Measurements from ENCODE around the gene TMEM150A. TPM values are rescaled to one million over a fixed set of nuclear protein-coding genes. Genes with fewer than 3 reads are reported as not detected.
"Not testable (repeated sequence)": the region's sequence is repeated elsewhere in the genome, so short reads cannot be mapped to it uniquely, and the experiment has no call there.

Gene TMEM150A
- total and polyA plus RNA-seq, 10 donors: 9.4 to 18.8 (median 11.3) TPM

DNA sequence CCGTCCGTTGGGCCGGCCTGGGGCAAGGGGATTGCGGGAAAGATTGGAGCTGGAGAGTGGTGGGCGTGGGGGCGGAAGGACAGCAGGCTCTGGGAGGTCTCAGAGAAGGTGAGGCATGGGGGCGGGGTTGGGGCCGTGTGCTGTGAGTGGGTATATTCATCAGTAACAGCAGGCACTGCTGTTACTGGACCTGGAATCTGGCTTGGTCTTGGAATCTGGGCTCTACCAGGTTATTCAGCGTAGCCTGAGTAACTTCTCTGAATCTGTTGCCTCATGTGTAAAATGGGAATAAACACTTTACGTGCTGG is 6.5 kb downstream of the TMEM150A start:
- H3K27me3 ChIP-seq (replicated peaks in 1 of 7): no peaks in the 10 kb centered on the region
- H3K36me3 ChIP-seq: peaks cover 0 to 57% (median 23%) of the 10 kb centered on the region in 6 donors
- H3K9me3 ChIP-seq: no peaks in the 10 kb centered on the region
- 2 to 6% (median 4%) methylated on average over 10 of the region's 10 CpGs for WGBS, 5 donors
- TF ChIP-seq, protein P1, sequence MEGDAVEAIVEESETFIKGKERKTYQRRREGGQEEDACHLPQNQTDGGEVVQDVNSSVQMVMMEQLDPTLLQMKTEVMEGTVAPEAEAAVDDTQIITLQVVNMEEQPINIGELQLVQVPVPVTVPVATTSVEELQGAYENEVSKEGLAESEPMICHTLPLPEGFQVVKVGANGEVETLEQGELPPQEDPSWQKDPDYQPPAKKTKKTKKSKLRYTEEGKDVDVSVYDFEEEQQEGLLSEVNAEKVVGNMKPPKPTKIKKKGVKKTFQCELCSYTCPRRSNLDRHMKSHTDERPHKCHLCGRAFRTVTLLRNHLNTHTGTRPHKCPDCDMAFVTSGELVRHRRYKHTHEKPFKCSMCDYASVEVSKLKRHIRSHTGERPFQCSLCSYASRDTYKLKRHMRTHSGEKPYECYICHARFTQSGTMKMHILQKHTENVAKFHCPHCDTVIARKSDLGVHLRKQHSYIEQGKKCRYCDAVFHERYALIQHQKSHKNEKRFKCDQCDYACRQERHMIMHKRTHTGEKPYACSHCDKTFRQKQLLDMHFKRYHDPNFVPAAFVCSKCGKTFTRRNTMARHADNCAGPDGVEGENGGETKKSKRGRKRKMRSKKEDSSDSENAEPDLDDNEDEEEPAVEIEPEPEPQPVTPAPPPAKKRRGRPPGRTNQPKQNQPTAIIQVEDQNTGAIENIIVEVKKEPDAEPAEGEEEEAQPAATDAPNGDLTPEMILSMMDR (IDR thresholded peaks at IDR 0.05 in 8 of 11, conservative IDR thresholded peaks at IDR 0.05 in 3 of 11): no peak
- TF ChIP-seq POLR2A (IDR thresholded peaks at IDR 0.05): no peak
- TF ChIP-seq POLR2AphosphoS5 (IDR thresholded peaks at IDR 0.05): no peak
- peaks cover 23 to 92% (median 43%) of the 10 kb centered on the region in 6 donors for H3K4me1 ChIP-seq
- intact Hi-C loops (cut with DNase I; ENCODE audit: low total_unique reads): no loop called here
- no peak for DNase-seq
- H3K4me3 ChIP-seq: peak overlapping the region; percentile 59 to 86 (median 77)
- peak overlapping the region; percentile 84 to 97 (median 94) for H3K27ac ChIP-seq

DNA sequence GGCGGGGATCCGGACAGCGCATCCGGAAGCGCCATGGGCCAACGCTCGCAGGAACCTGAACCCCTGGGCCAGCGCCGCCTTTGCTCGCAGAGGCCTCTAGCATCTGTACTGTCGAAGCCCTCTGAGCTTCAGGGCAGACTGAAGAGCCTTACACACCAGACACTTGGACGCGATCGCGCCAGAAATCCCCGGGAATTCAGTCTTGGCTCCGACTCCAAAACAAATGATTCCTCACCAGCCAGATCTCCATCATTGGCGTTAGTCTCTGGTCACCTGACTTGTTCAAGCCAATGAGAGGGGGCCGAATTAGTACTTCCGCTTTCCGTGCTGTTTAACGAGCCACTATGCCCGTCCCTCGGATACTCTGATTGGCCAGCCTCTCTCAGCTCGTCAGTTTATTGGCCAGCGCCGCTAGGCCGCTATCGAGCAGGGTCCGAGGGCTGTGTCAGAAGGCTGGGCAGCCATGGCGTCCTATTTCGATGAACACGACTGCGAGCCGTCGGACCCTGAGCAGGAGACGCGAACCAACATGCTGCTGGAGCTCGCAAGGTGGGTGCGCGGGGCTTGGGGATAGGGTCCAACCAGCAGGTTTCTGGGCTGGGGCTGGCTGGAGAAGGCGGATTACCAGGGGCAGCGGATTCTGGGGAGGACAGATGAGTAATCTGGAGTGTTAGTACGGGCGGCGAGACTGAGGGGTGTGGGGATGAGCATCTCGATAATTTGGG is 7.0 kb downstream of the TMEM150A start, which contains the start of gene RNF181:
TSS of gene RNF181 (plus strand) at position 445 of the 725 bp plus-strand sequence. CDS start at position 464, 19 bp downstream.
- peak; percentile 97 for DNase-seq
- Histone ChIP-seq H3K9me3 (no peaks in the 10 kb centered on the region), H3K27ac (peak within 1 kb of the TSS; percentile 84 to 97 (median 94)), H3K36me3 (peaks cover 0 to 52% (median 23%) of the 10 kb centered on the region in 6 donors), H3K4me3 (peak within 1 kb of the TSS; percentile 59 to 86 (median 77)), H3K27me3 (replicated peaks in 1 of 7) (no peaks in the 10 kb centered on the region), H3K4me1 (peaks cover 25 to 94% (median 45%) of the 10 kb centered on the region in 6 donors)
- WGBS, 5 donors: 0 to 1% (median 0%) methylated on average over 22 to 47 of the region's 47 CpGs
- peak; percentile 9 to 74 (median 61) for TF ChIP-seq POLR2A (IDR thresholded peaks at IDR 0.05)
- peak; percentile 96 to 98 (median 97) for TF ChIP-seq POLR2AphosphoS5 (IDR thresholded peaks at IDR 0.05)
- TF ChIP-seq, protein P1 (IDR thresholded peaks at IDR 0.05 in 8 of 11, conservative IDR thresholded peaks at IDR 0.05 in 3 of 11): peak in 1 of 11 experiments; percentile 26
- intact Hi-C loops (cut with DNase I; ENCODE audit: low total_unique reads): no loop called here

DNA sequence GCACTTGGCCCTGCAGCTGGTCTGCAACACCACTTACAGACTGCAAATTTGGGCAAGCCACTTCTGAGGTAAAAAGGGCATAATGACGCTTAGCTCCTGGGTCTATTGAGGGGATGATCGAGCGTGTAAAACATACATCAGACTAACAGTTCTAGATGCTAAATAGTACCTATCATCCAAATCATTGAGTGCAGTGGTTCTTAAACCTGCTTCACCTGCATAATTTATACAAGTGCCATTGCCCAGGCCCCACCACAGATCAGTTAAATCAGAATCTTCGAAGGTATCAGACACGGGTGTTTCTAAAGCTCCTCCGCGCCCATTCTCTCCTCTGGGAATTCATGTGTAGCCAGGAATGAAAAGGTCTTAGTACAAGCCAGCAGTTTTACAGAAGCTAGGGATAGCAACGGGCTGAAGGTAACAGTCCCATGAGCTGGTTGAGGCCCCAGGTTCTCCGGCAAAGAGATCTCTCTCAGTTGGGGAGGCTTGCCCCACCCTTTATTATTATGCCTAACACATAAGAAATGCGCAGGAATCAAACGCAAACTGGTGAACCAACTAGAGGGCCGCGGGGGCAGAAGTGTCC is 7.7 kb downstream of the TMEM150A start:
- H3K36me3 ChIP-seq: peaks cover 0 to 46% (median 23%) of the 10 kb centered on the region in 6 donors
- intact Hi-C loops (cut with DNase I; ENCODE audit: low total_unique reads): no loop called here
- no peaks in the 10 kb centered on the region for H3K27me3 ChIP-seq (replicated peaks in 1 of 7)
- H3K4me3 ChIP-seq: peak overlapping the region; percentile 59 to 86 (median 77)
- peak overlapping the region; percentile 84 to 97 (median 94) for H3K27ac ChIP-seq
- H3K9me3 ChIP-seq: no peaks in the 10 kb centered on the region
- TF ChIP-seq POLR2A (IDR thresholded peaks at IDR 0.05) (no peak), POLR2AphosphoS5 (IDR thresholded peaks at IDR 0.05) (no peak)
- TF ChIP-seq, protein P1 (IDR thresholded peaks at IDR 0.05 in 8 of 11, conservative IDR thresholded peaks at IDR 0.05 in 3 of 11): no peak
- DNase-seq: no peak
- peaks cover 32 to 95% (median 50%) of the 10 kb centered on the region in 6 donors for H3K4me1 ChIP-seq
- 23 to 34% (median 25%) methylated on average over 9 to 13 of the region's 13 CpGs for WGBS, 5 donors

DNA sequence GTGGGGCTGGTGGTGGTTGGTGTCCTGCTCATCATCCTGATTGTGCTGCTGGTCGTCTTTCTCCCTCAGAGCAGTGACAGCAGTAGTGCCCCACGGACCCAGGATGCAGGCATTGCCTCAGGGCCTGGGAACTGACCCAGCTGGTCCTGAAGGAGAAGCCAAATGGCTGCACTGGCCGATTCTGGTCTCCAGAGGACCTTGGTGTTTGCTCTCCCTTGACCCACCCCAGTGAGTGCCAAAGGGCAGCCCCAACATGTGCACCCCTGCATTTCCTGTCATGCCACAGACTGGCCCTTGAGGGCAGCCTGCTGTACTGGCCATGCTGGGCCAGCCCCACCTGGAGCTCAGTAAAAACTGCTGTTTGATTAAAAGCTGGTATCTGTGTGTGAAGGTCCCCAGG is 9.5 kb downstream of the TMEM150A start:
- DNase-seq: no peak
- WGBS, 5 donors: 70 to 93% (median 87%) methylated on average over 2 to 3 of the region's 3 CpGs
- TF ChIP-seq, protein P1 (IDR thresholded peaks at IDR 0.05 in 8 of 11, conservative IDR thresholded peaks at IDR 0.05 in 3 of 11): no peak
- TF ChIP-seq POLR2AphosphoS5 (IDR thresholded peaks at IDR 0.05): no peak
- TF ChIP-seq POLR2A (IDR thresholded peaks at IDR 0.05): no peak
- no peaks in the 10 kb centered on the region for H3K27me3 ChIP-seq (replicated peaks in 1 of 7)
- no peak overlapping the region for H3K4me3 ChIP-seq
- H3K9me3 ChIP-seq: no peaks in the 10 kb centered on the region
- peaks cover 0 to 28% (median 11%) of the 10 kb centered on the region in 6 donors for H3K36me3 ChIP-seq
- intact Hi-C loops (cut with DNase I; ENCODE audit: low total_unique reads): no loop called here
- H3K27ac ChIP-seq: no peak overlapping the region
- H3K4me1 ChIP-seq: peaks cover 39 to 95% (median 63%) of the 10 kb centered on the region in 6 donors

DNA sequence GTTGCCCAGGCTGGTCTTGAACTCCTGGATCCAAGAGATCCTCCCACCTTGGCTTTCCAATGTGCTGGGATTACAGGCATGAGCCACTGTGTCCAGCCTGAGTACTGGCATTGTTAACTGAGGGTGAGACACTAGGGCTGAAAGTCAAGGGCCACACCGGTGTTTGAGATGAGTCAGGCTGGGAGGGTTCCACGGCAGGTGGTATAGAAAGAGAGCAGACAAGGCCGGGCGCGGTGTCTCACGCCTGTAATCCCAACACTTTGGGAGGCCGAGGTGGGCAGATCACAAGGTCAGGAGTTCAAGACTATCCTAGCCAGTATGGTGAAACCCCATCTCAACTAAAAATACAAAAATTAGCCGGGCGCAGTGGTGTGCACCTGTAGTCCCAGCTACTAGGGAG is 10.2 kb downstream of the TMEM150A start:
- intact Hi-C loops (cut with DNase I; ENCODE audit: low total_unique reads); H3K9me3 ChIP-seq; H3K4me3 ChIP-seq; DNase-seq; H3K27me3 ChIP-seq (replicated peaks in 1 of 7): not testable (repeated sequence)
- H3K27ac ChIP-seq: peak overlapping the region in 1 of 8 donors; percentile 92
- 92 to 97% (median 93%) methylated on average over 9 of the region's 9 CpGs for WGBS, 5 donors
- H3K36me3 ChIP-seq: peaks cover 0 to 21% (median 6%) of the 10 kb centered on the region in 6 donors
- H3K4me1 ChIP-seq: peaks cover 42 to 95% (median 69%) of the 10 kb centered on the region in 6 donors

Measured in spleen (tissue), 11 donors.